Naive B cell (primary cell): ENCODE measurements around the gene ARAP1. TPM values are rescaled to one million over a fixed set of nuclear protein-coding genes. Genes with fewer than 3 reads are reported as not detected.
A peak's percentile ranks its signal among the peaks of the same experiment; 100 is the strongest.

Experiments used
- ATAC-seq, 2 donors: fragments of 150-1000 bp; cut with Tn5 transposase; 2 replicates each; pipeline ENCODE4 v1.10.0; 2021; ENCODE audit warnings: low read depth in 2 of 2, mild to moderate bottlenecking in 2 of 2, moderate library complexity in 2 of 2
- DNase-seq: peaks from one replicate; pipeline ENCODE4 v3.0.0; 2022
- H3K27ac Mint-ChIP-seq, 6 donors: one replicate each; pipeline ENCODE4 v1.8.0; 2020 to 2022; ENCODE audit warnings: mild to moderate bottlenecking in 6 of 6, mixed read lengths in 6 of 6, moderate library complexity in 5 of 6, inconsistent platforms in 2 of 6
- H3K27me3 Mint-ChIP-seq, 3 donors: one replicate each; pipeline ENCODE4 v1.8.0; 2021 to 2022; ENCODE audit warnings: mixed read lengths in 3 of 3, mild to moderate bottlenecking in 1 of 3
- H3K36me3 Mint-ChIP-seq, 2 donors: one replicate each; pipeline ENCODE4 v1.8.0; 2020 to 2022; ENCODE audit warnings: mixed read lengths in 2 of 2, inconsistent platforms in 1 of 2, mild to moderate bottlenecking in 1 of 2
- H3K4me1 Mint-ChIP-seq, 3 donors: one replicate each; pipeline ENCODE4 v1.8.0; 2020 to 2022; ENCODE audit warnings: mixed read lengths in 3 of 3, inconsistent platforms in 1 of 3, mild to moderate bottlenecking in 1 of 3, moderate library complexity in 1 of 3
- H3K4me3 Mint-ChIP-seq, 8 donors: one replicate each; pipeline ENCODE4 v1.8.0; 2020 to 2022; ENCODE audit warnings: mild to moderate bottlenecking in 8 of 8, mixed read lengths in 8 of 8, moderate library complexity in 8 of 8, inconsistent platforms in 2 of 8
- H3K9me3 Mint-ChIP-seq, 7 donors: one replicate each; pipeline ENCODE4 v1.8.0; 2020 to 2022; ENCODE audit warnings: mixed read lengths in 7 of 7, mild to moderate bottlenecking in 5 of 7, inconsistent platforms in 2 of 7, moderate library complexity in 1 of 7
- polyA plus RNA-seq, 6 donors: library from polyadenylated mRNA; unstranded; fragments of 300-500 nt; fragmentation: Illumina TruSeq; gene quantifications; one replicate each; pipeline ENCODE4 v1.2.3, GENCODE V29; 2021; ENCODE audit warnings: low read depth in 6 of 6

The ARAP1 gene
- polyA plus RNA-seq, 6 donors from 2014 or later, result 3.3 to 30.2 (median 14.0) TPM

DNA sequence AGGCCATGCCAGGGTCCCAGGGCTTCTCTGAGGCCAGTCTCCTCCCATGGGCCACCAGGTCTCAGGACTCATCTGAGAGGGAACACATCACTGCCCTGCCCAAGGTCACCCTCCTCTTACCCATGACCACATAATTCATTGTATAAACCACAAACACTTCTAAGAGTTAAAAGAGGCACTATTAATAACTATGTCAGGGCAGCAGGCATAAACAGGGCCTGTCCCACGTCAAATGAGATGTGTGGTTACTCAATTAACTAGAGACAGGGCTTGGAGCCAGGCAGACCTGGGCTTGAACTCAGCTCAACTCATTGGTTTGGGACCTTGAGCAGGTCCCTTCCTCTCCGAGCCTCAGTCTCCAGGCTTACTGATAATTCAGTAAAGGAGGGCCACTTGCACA lies 33.1 kb downstream of the ARAP1 start:
- ATAC-seq (no peak), DNase-seq (no peak)
- no peaks in the 10 kb centered on the region for H3K36me3 Mint-ChIP-seq

DNA sequence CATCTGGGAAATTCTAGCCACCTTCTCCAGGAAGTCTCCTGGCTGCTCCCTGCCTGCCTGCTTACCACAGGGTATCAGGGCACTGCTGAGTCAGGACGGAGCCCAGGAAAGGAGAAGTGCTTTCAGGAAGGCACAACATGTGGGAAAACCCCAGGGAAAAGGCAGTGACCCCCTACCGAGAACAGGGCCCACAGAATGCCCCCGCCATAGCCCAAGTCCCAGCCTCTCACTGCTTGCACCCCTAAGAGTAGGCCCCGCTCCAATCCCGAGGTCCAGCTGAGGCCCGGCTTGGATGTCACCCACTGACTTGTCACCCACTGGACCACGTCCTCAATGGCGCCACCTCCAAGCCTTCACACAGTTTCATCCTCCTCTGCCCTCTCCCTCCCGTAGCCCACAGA lies 34.1 kb downstream of the ARAP1 start:
- peak overlapping the region in 5 of 6 donors; percentile 21 to 94 (median 56) for H3K27ac Mint-ChIP-seq
- DNase-seq (no peak), ATAC-seq (no peak)
- H3K36me3 Mint-ChIP-seq, result no peaks in the 10 kb centered on the region
- no peaks in the 10 kb centered on the region for H3K9me3 Mint-ChIP-seq
- H3K4me3 Mint-ChIP-seq, result peak overlapping the region in 1 of 8 donors; percentile 61
- peaks cover 65 to 80% (median 79%) of the 10 kb centered on the region in 3 donors for H3K4me1 Mint-ChIP-seq
- H3K27me3 Mint-ChIP-seq, result no peaks in the 10 kb centered on the region

More for the DNA sequence above, 33.1 kb downstream of the ARAP1 start:
- Mint-ChIP-seq H3K4me1 (peaks cover 71 to 84% (median 76%) of the 10 kb centered on the region in 3 donors), H3K27ac (peak overlapping the region in 4 of 6 donors; percentile 34 to 92 (median 64)), H3K27me3 (no peaks in the 10 kb centered on the region), H3K9me3 (no peaks in the 10 kb centered on the region), H3K4me3 (peak overlapping the region in 7 of 8 donors; percentile 15 to 99 (median 60))

DNA sequence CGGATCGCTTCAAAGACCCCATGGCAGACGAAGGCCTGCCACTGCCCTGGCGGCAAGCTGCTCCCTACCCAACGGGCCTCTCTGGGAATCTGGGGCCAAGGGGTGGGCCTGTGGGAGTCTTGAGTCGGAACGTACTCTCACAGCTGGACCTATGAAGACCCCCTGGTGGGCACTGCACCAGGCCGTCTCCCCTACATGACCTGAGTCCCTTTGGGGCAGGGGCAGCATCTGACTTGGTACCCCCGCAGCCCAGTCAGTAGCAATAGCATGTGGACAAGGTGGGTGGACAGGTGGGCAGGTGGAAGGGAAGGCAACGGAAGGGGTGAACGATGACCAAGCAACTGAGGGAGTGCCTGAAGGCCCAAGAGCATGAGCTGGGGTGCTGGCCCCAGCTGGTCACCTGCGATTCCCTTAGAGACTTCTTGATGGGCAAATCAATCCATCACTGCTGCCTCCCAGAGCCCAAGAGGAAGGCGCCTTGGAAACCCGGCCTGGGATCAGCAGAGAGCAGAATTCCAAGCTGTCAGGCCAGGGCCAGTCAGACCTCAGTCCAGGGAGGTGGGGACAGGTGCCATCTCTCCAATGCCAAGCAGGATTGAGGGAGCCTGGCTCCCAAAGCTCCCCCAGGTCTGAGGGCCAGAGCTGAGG lies 35.3 kb downstream of the ARAP1 start:
- H3K27me3 Mint-ChIP-seq, result no peaks in the 10 kb centered on the region
- peaks cover 58 to 79% (median 67%) of the 10 kb centered on the region in 3 donors for H3K4me1 Mint-ChIP-seq
- no peaks in the 10 kb centered on the region for H3K9me3 Mint-ChIP-seq
- ATAC-seq (no peak), DNase-seq (no peak)
- H3K27ac Mint-ChIP-seq, result peak overlapping the region in 1 of 6 donors; percentile 34
- no peak overlapping the region for H3K4me3 Mint-ChIP-seq
- H3K36me3 Mint-ChIP-seq, result peaks cover 0 to 8% of the 10 kb centered on the region in 2 donors

DNA sequence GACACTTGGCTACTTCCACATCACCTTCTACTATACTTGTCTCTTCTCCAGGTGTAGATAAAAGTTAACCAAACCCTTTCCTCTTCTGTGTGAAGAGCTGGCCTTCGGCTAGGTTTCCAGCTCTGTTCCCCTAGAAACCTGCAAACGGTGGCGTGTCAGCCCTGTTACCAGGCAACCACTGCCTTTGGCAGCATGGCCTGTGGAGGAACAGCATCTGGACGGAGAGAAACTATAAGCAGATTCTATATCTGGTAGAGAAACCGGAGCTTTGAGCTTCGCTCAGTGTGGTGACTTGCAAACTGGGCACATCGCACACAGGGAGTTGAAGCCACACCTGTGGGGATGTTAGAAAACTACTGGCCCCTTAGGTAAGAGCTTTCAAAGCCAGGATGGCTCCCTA lies 35.9 kb downstream of the ARAP1 start:
- H3K36me3 Mint-ChIP-seq, result peaks cover 0 to 8% of the 10 kb centered on the region in 2 donors
- peak overlapping the region in 2 of 6 donors; percentile 37 to 66 for H3K27ac Mint-ChIP-seq
- peaks cover 52 to 74% (median 61%) of the 10 kb centered on the region in 3 donors for H3K4me1 Mint-ChIP-seq

DNA sequence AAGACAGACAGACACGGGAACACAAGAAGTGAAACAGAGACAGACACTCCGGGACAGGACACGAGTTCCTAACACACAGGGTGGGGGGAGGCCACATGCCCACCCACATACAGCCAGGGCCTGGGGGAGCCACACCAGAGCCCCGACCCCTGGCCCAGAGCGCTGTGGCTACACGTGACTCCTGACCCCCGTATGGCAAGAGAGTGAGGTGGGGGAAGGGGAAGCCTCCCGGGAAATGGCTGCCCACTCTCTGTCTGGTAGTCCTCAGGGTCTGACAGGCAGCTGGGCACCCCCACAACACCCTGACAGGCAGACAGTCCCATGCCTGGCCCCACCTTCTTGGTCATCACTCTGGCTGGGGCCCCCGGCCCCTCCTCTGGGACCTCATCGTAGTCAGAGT lies 39.4 kb downstream of the ARAP1 start:
- peaks cover 0 to 30% of the 10 kb centered on the region in 2 donors for H3K36me3 Mint-ChIP-seq
- no peak overlapping the region for H3K4me3 Mint-ChIP-seq
- peak overlapping the region in 1 of 6 donors; percentile 4 for H3K27ac Mint-ChIP-seq

More for the DNA sequence above, 35.9 kb downstream of the ARAP1 start:
- Mint-ChIP-seq H3K9me3 (no peaks in the 10 kb centered on the region), H3K27me3 (no peaks in the 10 kb centered on the region), H3K4me3 (no peak overlapping the region)
- DNase-seq (no peak), ATAC-seq (no peak)

DNA sequence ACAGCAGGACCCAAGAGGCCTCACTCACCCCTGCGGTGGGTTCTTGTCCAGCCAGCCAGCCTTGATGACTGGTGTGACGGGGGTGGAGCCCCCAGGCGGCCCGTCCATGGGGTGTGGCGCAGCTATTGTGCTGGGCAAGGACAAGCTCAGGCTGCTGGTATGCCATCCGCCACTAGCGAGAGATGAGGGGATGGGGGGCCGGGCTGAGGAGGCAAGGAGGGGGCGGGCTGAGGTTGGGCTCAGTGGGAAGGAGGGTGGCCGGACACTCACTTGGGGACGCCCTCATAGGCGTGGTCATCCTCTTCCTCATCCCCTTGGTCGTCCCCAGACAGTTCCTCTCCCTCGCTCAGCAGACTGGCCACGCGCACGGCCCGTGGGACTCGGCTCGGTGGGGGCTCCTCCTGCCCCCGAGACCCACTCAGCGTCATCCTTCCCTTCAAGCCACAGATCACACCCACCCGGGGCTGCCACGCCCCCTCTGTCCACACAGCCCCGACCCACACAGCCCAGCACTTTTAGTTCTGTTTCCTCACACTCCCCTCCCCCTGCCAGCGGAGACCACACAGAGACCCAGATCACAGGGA lies 39.9 kb downstream of the ARAP1 start:
- Mint-ChIP-seq H3K27me3 (no peaks in the 10 kb centered on the region), H3K36me3 (peaks cover 5 to 36% of the 10 kb centered on the region in 2 donors), H3K4me3 (no peak overlapping the region), H3K27ac (peak overlapping the region in 1 of 6 donors; percentile 4), H3K9me3 (no peaks in the 10 kb centered on the region), H3K4me1 (peaks cover 25 to 53% (median 42%) of the 10 kb centered on the region in 3 donors)
- DNase-seq, result no peak
- no peak for ATAC-seq

More for the DNA sequence above, 39.4 kb downstream of the ARAP1 start:
- ATAC-seq (no peak), DNase-seq (no peak)
- Mint-ChIP-seq H3K27me3 (no peaks in the 10 kb centered on the region), H3K9me3 (no peaks in the 10 kb centered on the region), H3K4me1 (peaks cover 29 to 58% (median 42%) of the 10 kb centered on the region in 3 donors)

DNA sequence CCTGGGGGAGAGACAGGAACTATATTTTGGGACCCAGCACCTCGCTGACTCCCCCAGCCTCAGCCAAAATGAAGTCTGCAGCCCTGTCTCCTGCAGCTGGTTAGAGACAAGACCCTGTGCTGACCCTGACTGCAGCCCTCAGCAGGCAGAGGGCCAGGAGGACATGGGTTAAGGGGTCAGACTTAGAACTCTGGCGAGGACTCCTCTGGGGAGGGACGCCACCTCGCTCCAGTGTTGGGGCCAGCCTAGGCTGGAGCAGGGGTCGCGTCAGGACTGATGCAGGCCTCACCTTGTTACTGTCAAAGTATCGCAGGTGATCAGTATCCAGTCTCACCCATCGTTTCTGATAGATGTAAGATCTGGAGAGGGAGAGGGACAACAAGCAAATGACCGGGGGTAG lies 41.1 kb downstream of the ARAP1 start:
- ATAC-seq (no peak), DNase-seq (no peak)
- Mint-ChIP-seq H3K9me3 (no peaks in the 10 kb centered on the region), H3K27ac (no peak overlapping the region), H3K4me1 (peaks cover 21 to 53% (median 49%) of the 10 kb centered on the region in 3 donors), H3K36me3 (peaks cover 5 to 47% of the 10 kb centered on the region in 2 donors), H3K27me3 (no peaks in the 10 kb centered on the region), H3K4me3 (no peak overlapping the region)

DNA sequence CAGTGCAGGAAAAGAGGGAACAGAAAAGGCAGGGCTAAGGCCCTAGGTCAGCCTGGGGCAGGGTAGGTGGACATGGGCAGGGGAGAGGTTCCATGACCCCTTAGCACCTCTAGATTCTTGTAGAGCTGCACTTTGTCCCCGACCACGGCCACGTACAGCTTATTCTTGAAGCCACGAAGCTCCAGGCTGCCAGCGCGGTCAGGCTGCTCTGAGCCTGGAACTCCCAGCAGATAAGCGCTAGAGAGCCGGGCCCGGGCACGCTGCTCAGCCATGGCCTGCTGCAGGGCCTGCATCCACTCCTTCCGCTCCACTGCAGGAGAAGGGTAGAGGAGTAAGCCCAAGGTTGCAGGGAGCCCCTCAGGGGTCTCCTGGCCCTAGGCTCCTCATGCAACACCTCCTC lies 41.9 kb downstream of the ARAP1 start:
- peaks cover 13 to 51% (median 46%) of the 10 kb centered on the region in 3 donors for H3K4me1 Mint-ChIP-seq
- H3K36me3 Mint-ChIP-seq, result peaks cover 5 to 51% of the 10 kb centered on the region in 2 donors

DNA sequence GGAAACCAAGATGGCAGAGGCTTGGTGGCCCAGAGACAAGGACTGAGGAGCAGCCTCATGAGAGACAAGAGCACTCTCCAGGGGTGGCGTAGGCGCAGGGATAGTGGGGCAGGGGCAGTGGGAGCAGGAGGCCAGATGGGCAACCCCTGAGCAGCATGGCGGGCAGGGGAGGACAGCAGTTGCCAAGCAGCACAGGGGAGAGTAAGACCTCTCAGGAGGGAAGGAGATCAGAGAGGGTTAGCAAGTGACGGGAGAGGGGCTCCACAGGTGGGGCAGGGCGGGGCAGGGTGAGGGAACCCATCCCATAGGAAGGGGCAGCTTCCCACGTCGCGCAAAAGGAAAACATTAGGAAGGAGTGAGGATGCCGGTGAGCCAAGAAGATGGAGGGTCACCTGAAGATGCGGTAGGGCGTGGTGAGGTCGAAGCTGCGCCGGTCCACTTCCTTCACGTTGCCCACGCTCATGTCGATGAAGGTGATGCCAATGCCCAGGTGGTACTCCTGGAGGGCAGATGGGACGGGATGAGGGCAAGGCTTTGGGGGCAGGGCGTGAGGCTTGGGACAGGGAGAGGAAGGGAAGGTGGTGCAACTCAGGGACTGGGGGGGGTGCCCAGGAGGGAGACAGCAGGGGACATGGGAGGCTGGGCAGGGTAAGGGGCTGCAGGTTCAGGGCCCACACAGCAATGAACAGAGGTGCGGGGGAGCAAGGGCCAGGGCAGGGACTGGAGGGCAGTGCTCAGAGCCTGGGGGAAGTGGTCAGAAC lies 42.5 kb downstream of the ARAP1 start:
- ATAC-seq, result no peak
- H3K4me3 Mint-ChIP-seq, result no peak overlapping the region
- H3K9me3 Mint-ChIP-seq, result no peaks in the 10 kb centered on the region
- H3K36me3 Mint-ChIP-seq, result peaks cover 5 to 51% of the 10 kb centered on the region in 2 donors
- H3K27me3 Mint-ChIP-seq, result no peaks in the 10 kb centered on the region
- no peak for DNase-seq
- H3K27ac Mint-ChIP-seq, result peak overlapping the region in 2 of 6 donors; percentile 54 to 58
- peaks cover 9 to 49% (median 40%) of the 10 kb centered on the region in 3 donors for H3K4me1 Mint-ChIP-seq

More for the DNA sequence above, 41.9 kb downstream of the ARAP1 start:
- Mint-ChIP-seq H3K27me3 (no peaks in the 10 kb centered on the region), H3K4me3 (no peak overlapping the region), H3K27ac (peak overlapping the region in 1 of 6 donors; percentile 58), H3K9me3 (no peaks in the 10 kb centered on the region)
- ATAC-seq (no peak), DNase-seq (no peak)

DNA sequence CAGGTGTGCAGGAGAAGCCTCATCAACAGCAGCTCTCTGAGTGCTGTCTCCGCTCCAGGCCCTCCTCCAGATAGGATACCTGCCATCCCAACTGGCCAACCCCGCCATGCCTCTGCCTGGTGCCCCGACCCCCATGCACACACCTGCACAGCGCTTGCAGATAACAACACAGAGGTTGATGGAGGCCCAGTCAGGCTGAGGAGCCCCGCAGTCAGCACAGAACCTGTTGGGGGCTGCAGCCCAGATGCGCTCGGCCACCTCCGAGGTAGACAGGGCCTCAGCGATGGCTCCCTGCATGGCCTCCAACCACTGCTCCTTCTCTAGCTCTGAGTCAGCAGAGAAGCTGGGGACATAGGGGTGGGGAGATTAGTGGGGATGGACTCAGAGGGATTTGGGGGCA lies 45.2 kb downstream of the ARAP1 start:
- Mint-ChIP-seq H3K27ac (peak overlapping the region in 2 of 6 donors; percentile 29 to 53), H3K4me3 (no peak overlapping the region), H3K4me1 (peaks cover 2 to 38% (median 35%) of the 10 kb centered on the region in 3 donors), H3K36me3 (peaks cover 5 to 44% of the 10 kb centered on the region in 2 donors), H3K27me3 (no peaks in the 10 kb centered on the region), H3K9me3 (no peaks in the 10 kb centered on the region)
- DNase-seq, result no peak
- no peak for ATAC-seq

DNA sequence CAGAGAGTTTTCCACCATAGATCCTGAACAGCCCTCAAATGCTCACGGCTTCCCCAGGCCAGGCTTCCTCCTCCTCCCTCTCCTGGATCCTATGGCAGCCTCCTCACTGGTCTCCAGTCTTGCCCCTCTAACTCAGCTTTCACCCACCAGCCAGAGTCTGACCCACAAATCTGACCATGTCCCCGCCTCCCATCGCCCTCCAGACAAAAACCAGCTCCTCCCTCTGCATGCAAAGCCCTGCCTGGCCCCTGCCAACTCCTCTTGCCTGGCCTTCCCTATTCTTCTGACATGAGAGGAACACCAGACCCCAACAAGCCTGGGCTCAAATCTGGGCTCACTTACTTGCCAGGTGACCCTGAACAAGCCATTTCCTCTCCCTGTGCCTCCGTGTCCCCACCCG lies 45.6 kb downstream of the ARAP1 start:
- no peaks in the 10 kb centered on the region for H3K27me3 Mint-ChIP-seq
- H3K4me1 Mint-ChIP-seq, result peaks cover 2 to 38% (median 35%) of the 10 kb centered on the region in 3 donors
- no peak for ATAC-seq
- peak overlapping the region in 3 of 6 donors; percentile 9 to 60 (median 53) for H3K27ac Mint-ChIP-seq
- H3K4me3 Mint-ChIP-seq, result peak overlapping the region in 1 of 8 donors; percentile 14
- H3K36me3 Mint-ChIP-seq, result peaks cover 5 to 44% of the 10 kb centered on the region in 2 donors
- no peak for DNase-seq
- H3K9me3 Mint-ChIP-seq, result no peaks in the 10 kb centered on the region

DNA sequence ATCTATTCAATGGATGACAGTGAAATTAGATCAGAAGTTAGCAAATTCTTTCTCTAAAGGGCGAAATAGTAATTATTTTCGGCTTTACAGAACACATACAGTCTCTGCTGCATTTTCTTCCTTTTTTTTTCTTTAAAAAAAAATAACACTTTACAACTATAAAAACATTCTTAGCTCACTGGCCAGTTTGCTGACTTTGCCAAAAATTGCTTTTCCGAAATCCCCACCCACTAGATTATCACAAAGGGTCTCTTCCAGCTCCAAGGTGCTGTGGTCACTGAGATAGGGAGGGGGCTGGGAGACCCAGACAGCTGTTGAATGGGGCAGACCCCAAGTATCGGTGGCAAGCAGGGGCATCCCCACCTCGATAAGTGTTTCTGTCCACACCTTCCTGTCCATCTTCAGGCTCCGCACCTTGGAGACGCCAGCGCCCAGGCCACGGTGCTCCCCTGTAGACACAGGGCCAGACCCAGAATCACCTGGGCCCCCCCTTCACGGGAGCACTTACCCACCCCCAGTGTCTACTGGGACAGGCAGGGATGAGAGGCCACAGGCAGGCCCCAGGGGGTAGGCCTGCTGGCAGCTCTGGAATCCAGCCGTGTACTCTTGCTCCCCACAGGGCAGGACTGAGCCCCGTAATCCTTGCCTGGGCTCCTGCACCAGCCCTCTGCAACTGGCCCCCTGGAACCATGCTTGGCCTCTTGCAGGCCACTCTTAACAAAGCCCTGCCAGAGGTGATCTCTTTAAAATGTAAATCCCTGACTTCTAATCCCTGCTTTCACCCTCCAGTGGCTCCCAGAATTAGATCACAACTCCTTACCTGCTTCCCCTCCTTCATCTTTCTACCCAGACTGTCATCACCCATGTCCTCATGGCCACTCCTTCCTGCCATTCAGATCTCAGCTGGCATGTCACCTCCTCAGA lies 46.5 kb downstream of the ARAP1 start:
- Mint-ChIP-seq H3K9me3 (no peaks in the 10 kb centered on the region), H3K27ac (peak overlapping the region in 2 of 6 donors; percentile 53 to 78), H3K36me3 (peaks cover 5 to 44% of the 10 kb centered on the region in 2 donors), H3K4me3 (no peak overlapping the region), H3K27me3 (no peaks in the 10 kb centered on the region), H3K4me1 (peaks cover 2 to 35% (median 31%) of the 10 kb centered on the region in 3 donors)
- ATAC-seq, result no peak
- no peak for DNase-seq
